BJ (cell line): ENCODE measurements around the gene NARF. TPM values are rescaled to one million over a fixed set of nuclear protein-coding genes. Genes with fewer than 3 reads are reported as not detected.

ENCODE experiments used
- CTCF ChIA-PET: fragments of 350-600 bp; formaldehyde crosslinking; extraction: SDS; loops from one replicate; lab custom pipeline; 2021; ENCODE audit warnings: antibody characterized with exemption, inconsistent platforms; lab: Yijun Ruan, JAX
- POLR2A ChIA-PET: fragments of 300-600 bp; sonication (Branson Sonifier 250); formaldehyde crosslinking; extraction: SDS; loops from one replicate; lab custom pipeline; 2021; ENCODE audit warnings: antibody characterized with exemption; lab: Charles Lee
- DNase-seq: peaks from one replicate; pipeline ENCODE4 v3.0.0-alpha.2; 2011; ENCODE audit warnings: low read depth
- H3K27me3 ChIP-seq: 2 replicates; pipeline ENCODE4 v1.6.0; 2011; ENCODE audit warnings: low read length; ENCODE audit not compliant: control insufficient read depth, insufficient read depth
- H3K36me3 ChIP-seq: 2 replicates; pipeline ENCODE4 v1.5.1; 2011; ENCODE audit warnings: low read length; ENCODE audit not compliant: control insufficient read depth, insufficient read depth
- H3K4me3 ChIP-seq: 2 replicates; pipeline ENCODE4 v1.5.1; 2011; ENCODE audit warnings: low read depth, mild to moderate bottlenecking, control low read depth, low read length
- CTCF ChIP-seq: IDR thresholded peaks from 2 replicates; pipeline ENCODE4 v1.5.1; 2011; ENCODE audit warnings: low read depth, mild to moderate bottlenecking, control low read depth, inconsistent platforms, low read length, moderate library complexity; ENCODE audit not compliant: insufficient read depth
- polyA plus RNA-seq: library from polyadenylated mRNA; depleted of rRNA; stranded (reverse); fragments of >200 nt; gene quantifications from 2 replicates; pipeline ENCODE4 v1.2.3, GENCODE V29; 2011

NARF gene
- polyA plus RNA-seq, 1 experiment: 68.5 TPM

GRCh38 chr17:82492643-82493225, 34.2 kb downstream of the NARF start:
- no peaks in the 10 kb centered on the region for H3K36me3 ChIP-seq
- no peak for DNase-seq
- H3K4me3 ChIP-seq: no peak overlapping the region
- no peaks in the 10 kb centered on the region for H3K27me3 ChIP-seq
- CTCF ChIA-PET: interaction anchor here (1.0 to 2.0 kb wide), 2 partner anchors 11 to 29 kb away, joined by 4 to 8 read pairs; no protein-coding TSS in a partner anchor
- POLR2A ChIA-PET: no interaction called here
- TF ChIP-seq CTCF: no peak

DNA sequence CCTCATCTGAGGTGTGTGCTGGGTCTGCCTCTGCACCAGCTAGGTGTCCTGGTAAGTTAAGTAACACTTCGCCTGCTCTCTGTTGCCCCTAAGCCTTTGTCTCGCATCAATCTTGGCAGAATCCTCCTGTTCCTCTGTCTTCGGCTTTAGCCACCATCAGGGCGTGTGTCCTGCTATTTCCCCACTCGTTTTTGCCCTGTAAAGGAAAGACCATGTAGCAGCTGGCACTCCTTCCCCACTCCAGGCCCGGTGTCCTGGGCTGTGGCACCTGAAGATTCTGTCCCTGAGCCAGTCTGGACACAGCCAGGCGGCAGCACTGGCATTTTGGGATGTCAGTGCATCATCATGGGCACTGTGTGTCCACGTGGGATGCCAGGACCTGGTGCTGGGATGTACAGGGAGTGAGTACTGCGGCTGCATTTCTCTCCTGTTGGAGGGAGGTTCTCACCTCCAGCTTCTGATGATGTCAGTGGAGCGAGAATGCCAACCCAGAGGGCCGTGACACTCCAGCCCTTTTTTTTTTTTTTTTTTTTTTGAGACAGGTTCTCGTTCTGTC, 34.8 kb downstream of the NARF start:
- Histone ChIP-seq H3K36me3 (no peaks in the 10 kb centered on the region), H3K4me3 (no peak overlapping the region), H3K27me3 (no peaks in the 10 kb centered on the region)
- ChIA-PET POLR2A (interaction anchor here (0.6 kb wide), 1 partner anchor 59 kb away, joined by 3 read pairs; no protein-coding TSS in a partner anchor), CTCF (interaction anchor here (1.3 to 2.0 kb wide), 2 partner anchors 10 to 18 kb away, joined by 6 to 8 read pairs; no protein-coding TSS in a partner anchor)
- TF ChIP-seq CTCF: no peak
- DNase-seq: no peak

DNA sequence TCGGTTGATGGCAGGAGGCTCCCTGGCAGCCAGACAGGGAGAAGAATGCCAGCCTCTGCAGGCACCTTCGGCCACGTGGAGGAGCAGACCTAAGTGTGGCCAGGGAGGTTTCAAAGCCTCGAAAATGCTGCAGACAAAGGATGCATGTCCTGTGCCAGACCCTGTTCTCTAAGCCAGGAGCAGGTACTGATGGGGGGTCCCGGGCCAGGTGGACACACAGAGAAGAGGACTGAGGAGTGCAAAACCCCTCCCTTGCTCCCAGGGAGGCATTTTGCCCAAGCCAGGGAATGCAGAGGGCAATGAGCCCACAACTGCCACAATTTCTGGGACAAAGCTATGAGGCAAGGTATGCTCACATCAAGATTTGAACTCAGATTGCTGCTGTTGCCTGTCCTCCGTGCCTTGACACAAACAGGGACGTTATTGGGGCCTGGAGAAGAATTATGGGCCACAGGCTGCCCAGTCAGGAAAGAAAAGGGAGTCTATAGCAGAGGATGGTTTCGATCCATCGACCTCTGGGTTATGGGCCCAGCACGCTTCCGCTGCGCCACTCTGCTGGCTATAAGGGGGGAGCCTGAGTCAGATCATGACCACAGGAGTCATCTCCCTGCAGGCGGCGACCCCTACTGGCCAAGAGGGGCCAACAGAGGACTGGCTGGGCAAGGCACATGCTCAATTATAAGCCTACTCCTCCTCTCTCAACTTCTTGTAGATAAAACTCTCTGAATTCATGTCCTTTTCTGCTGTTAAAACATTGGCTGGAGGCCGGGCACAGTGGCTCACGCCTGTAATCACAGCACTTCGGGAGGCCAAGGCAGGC, 35.9 kb downstream of the NARF start:
- no peaks in the 10 kb centered on the region for H3K27me3 ChIP-seq
- peak; percentile 77 for DNase-seq
- H3K4me3 ChIP-seq: no peak overlapping the region
- TF ChIP-seq CTCF: peak; percentile 93
- no peaks in the 10 kb centered on the region for H3K36me3 ChIP-seq
- ChIA-PET CTCF (interaction anchor here (0.6 to 2.0 kb wide), 12 partner anchors 8 to 602 kb away, joined by 3 to 8 read pairs (median 4); no protein-coding TSS in a partner anchor), POLR2A (interaction anchor here (0.6 kb wide), 1 partner anchor 60 kb away, joined by 3 read pairs; no protein-coding TSS in a partner anchor)

GRCh38 chr17:82495844-82496528, 37.4 kb downstream of the NARF start:
- POLR2A ChIA-PET: no interaction called here
- no peaks in the 10 kb centered on the region for H3K27me3 ChIP-seq
- DNase-seq: no peak
- TF ChIP-seq CTCF: no peak
- H3K4me3 ChIP-seq: no peak overlapping the region
- H3K36me3 ChIP-seq: no peaks in the 10 kb centered on the region
- CTCF ChIA-PET: interaction anchor here (0.6 to 1.0 kb wide), 2 partner anchors 20 to 201 kb away, joined by 3 to 4 read pairs; no protein-coding TSS in a partner anchor
